ENCODE measurements around the gene CD164L2.

- no peak for TF ChIP-seq CTCF (IDR thresholded peaks at IDR 0.05)
- no peak for TF ChIP-seq POLR2A (IDR thresholded peaks at IDR 0.05)
Measured at GRCh38 chr1:27383039-27383605, at the start of gene CD164L2.

Data from thyroid gland (tissue), 4 donors.